Retinal pigment epithelial cell (primary cell): ENCODE measurements around the gene HOXC13.

Experiments
- DNase-seq: peaks from one replicate; pipeline ENCODE4 v3.0.0-alpha.2; 2010; ENCODE audit warnings: low read depth
- H3K4me3 ChIP-seq: 2 replicates; pipeline ENCODE4 v1.5.1; 2011; ENCODE audit warnings: mild to moderate bottlenecking, low read length, control low read depth, moderate library complexity
- CTCF ChIP-seq: conservative IDR thresholded peaks from 2 replicates; pipeline ENCODE4 v1.5.1; 2011; ENCODE audit warnings: low read depth, low read length, control low read depth, inconsistent platforms

The HOXC13 gene

GRCh38 chr12:53968214-53969127, 29.8 kb downstream of the HOXC13 start:
- no peak for DNase-seq
- no peak for TF ChIP-seq CTCF
- no peak overlapping the region for H3K4me3 ChIP-seq

- DNase-seq, result no peak
- H3K4me3 ChIP-seq, result no peak overlapping the region
- TF ChIP-seq CTCF, result no peak
Measured at GRCh38 chr12:53969588-53970259, 31.1 kb downstream of the HOXC13 start.

GRCh38 chr12:53970451-53970850, 31.8 kb downstream of the HOXC13 start:
- no peak for TF ChIP-seq CTCF
- DNase-seq, result no peak
- no peak overlapping the region for H3K4me3 ChIP-seq

GRCh38 chr12:53971129-53971528, 32.5 kb downstream of the HOXC13 start:
- DNase-seq, result no peak
- no peak overlapping the region for H3K4me3 ChIP-seq
- TF ChIP-seq CTCF, result no peak

GRCh38 chr12:53971686-53972085, 33.1 kb downstream of the HOXC13 start:
- no peak for TF ChIP-seq CTCF
- no peak for DNase-seq
- no peak overlapping the region for H3K4me3 ChIP-seq

GRCh38 chr12:53972152-53972702, 33.6 kb downstream of the HOXC13 start:
- DNase-seq, result no peak
- H3K4me3 ChIP-seq, result no peak overlapping the region
- TF ChIP-seq CTCF, result no peak
